ENCODE measurements around the gene DIRAS2. TPM values are rescaled to one million over a fixed set of nuclear protein-coding genes. Genes with fewer than 3 reads are reported as not detected.

Gene DIRAS2
- total RNA-seq, 2 experiments from 2014 or later, result not detected

GRCh38 chr9:90641086-90641485 lies 1.5 kb downstream of the DIRAS2 start:
- Mint-ChIP-seq H3K27ac (no peak overlapping the region), H3K36me3 (ENCODE audit: low read depth) (no peaks in the 10 kb centered on the region), H3K9me3 (no peaks in the 10 kb centered on the region), H3K4me1 (ENCODE audit: low read depth) (peaks cover 7% of the 10 kb centered on the region), H3K27me3 (peaks cover 84% of the 10 kb centered on the region), H3K4me3 (no peak overlapping the region)
- ChIA-PET CTCF (no interaction called here), POLR2A (no interaction called here)
- Histone ChIP-seq H3K27ac (ENCODE audit: low read depth in 1 of 2, low read length in 2 of 2) (no peak overlapping the region), H3K9me3 (ENCODE audit: control insufficient read depth in 1 of 2, insufficient read depth in 1 of 2, low read length in 2 of 2) (no peaks in the 10 kb centered on the region), H3K4me3 (ENCODE audit: low read length) (no peak overlapping the region), H3K27me3 (ENCODE audit: control insufficient read depth in 1 of 2, insufficient read depth in 2 of 2, low read length in 2 of 2) (peaks cover 22 to 34% of the 10 kb centered on the region in 2 experiments), H3K36me3 (ENCODE audit: insufficient read depth, low read length) (no peaks in the 10 kb centered on the region), H3K4me1 (ENCODE audit: insufficient read depth, low read length) (peaks cover 3% of the 10 kb centered on the region)
- TF ChIP-seq, protein P1, sequence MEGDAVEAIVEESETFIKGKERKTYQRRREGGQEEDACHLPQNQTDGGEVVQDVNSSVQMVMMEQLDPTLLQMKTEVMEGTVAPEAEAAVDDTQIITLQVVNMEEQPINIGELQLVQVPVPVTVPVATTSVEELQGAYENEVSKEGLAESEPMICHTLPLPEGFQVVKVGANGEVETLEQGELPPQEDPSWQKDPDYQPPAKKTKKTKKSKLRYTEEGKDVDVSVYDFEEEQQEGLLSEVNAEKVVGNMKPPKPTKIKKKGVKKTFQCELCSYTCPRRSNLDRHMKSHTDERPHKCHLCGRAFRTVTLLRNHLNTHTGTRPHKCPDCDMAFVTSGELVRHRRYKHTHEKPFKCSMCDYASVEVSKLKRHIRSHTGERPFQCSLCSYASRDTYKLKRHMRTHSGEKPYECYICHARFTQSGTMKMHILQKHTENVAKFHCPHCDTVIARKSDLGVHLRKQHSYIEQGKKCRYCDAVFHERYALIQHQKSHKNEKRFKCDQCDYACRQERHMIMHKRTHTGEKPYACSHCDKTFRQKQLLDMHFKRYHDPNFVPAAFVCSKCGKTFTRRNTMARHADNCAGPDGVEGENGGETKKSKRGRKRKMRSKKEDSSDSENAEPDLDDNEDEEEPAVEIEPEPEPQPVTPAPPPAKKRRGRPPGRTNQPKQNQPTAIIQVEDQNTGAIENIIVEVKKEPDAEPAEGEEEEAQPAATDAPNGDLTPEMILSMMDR (IDR thresholded peaks at IDR 0.05), result no peak
- ATAC-seq (ENCODE audit: poor library complexity) (no peak), DNase-seq (no peak)
- intact Hi-C loops (cut with DNase I, micrococcal nuclease), result no loop called here

DNA sequence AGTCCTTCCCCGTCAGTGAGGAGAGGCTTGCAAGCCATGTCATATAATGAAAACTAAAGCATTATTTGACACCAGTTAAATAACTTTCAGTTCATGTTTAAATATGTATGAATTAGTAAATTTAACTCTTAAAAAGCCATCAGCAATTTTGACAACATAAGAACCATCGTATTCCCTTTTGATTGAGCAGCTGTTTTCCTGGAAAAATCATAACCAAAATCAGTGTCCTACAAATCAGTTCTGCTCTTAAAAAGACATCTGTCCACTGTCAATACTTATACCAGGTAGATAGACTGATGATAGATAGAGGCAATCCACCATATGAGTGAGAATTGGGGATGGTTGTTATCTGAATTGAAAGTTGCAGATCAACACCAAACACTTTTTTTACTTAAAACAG lies 2.3 kb downstream of the DIRAS2 start:
- intact Hi-C loops (cut with DNase I, micrococcal nuclease), result no loop called here
- Mint-ChIP-seq H3K4me1 (ENCODE audit: low read depth) (peaks cover 7% of the 10 kb centered on the region), H3K27ac (no peak overlapping the region), H3K36me3 (ENCODE audit: low read depth) (no peaks in the 10 kb centered on the region), H3K9me3 (no peaks in the 10 kb centered on the region), H3K27me3 (peaks cover 76% of the 10 kb centered on the region), H3K4me3 (no peak overlapping the region)
- ATAC-seq (ENCODE audit: poor library complexity) (no peak), DNase-seq (no peak)
- no peak overlapping the region for H3K4me3 ChIP-seq (ENCODE audit: low read length)
- ChIA-PET CTCF (no interaction called here), POLR2A (no interaction called here)
- TF ChIP-seq, protein P1 (IDR thresholded peaks at IDR 0.05), result no peak
- H3K27ac ChIP-seq (ENCODE audit: low read depth in 1 of 2, low read length in 2 of 2), result no peak overlapping the region
- no peaks in the 10 kb centered on the region for H3K9me3 ChIP-seq (ENCODE audit: control insufficient read depth in 1 of 2, insufficient read depth in 1 of 2, low read length in 2 of 2)
- H3K36me3 ChIP-seq (ENCODE audit: insufficient read depth, low read length), result no peaks in the 10 kb centered on the region
- peaks cover 3% of the 10 kb centered on the region for H3K4me1 ChIP-seq (ENCODE audit: insufficient read depth, low read length)
- peaks cover 19 to 32% of the 10 kb centered on the region in 2 experiments for H3K27me3 ChIP-seq (ENCODE audit: control insufficient read depth in 1 of 2, insufficient read depth in 2 of 2, low read length in 2 of 2)

DNA sequence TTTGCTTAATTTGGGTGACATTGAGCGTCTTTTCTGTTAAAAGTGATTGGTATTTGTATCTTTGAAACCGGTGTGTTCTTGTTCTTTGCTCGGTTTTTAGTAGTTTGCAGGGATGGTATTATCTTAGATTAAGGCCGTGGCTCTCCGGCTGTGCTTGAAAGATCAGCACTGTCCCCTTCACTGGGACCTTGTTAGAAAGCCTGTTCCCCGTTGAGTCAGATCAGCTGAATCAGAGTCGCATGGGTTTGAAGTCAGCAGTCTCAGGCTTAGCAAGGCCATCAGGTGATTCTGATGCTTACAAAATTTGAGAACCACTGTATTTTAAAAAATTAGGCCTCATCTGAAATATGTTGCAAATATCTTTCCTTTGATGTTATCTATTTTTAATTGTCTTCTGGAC lies 5.0 kb downstream of the DIRAS2 start:
- Histone ChIP-seq H3K27me3 (ENCODE audit: control insufficient read depth in 1 of 2, insufficient read depth in 2 of 2, low read length in 2 of 2) (peaks cover 5 to 9% of the 10 kb centered on the region in 2 experiments), H3K27ac (ENCODE audit: low read depth in 1 of 2, low read length in 2 of 2) (no peak overlapping the region), H3K4me3 (ENCODE audit: low read length) (no peak overlapping the region), H3K36me3 (ENCODE audit: insufficient read depth, low read length) (no peaks in the 10 kb centered on the region), H3K4me1 (ENCODE audit: insufficient read depth, low read length) (peaks cover 3% of the 10 kb centered on the region), H3K9me3 (ENCODE audit: control insufficient read depth in 1 of 2, insufficient read depth in 1 of 2, low read length in 2 of 2) (no peaks in the 10 kb centered on the region)
- Mint-ChIP-seq H3K27me3 (peaks cover 50% of the 10 kb centered on the region), H3K4me1 (ENCODE audit: low read depth) (peaks cover 7% of the 10 kb centered on the region), H3K36me3 (ENCODE audit: low read depth) (no peaks in the 10 kb centered on the region), H3K4me3 (no peak overlapping the region), H3K9me3 (no peaks in the 10 kb centered on the region), H3K27ac (no peak overlapping the region)
- ChIA-PET CTCF (interaction anchor here (0.7 kb wide), 1 partner anchor 715 kb away, joined by 3 read pairs; no protein-coding TSS in a partner anchor), POLR2A (no interaction called here)
- intact Hi-C loops (cut with DNase I, micrococcal nuclease), result no loop called here
- TF ChIP-seq, protein P1 (IDR thresholded peaks at IDR 0.05), result no peak
- DNase-seq (no peak), ATAC-seq (ENCODE audit: poor library complexity) (no peak)
